Hepatocyte (in vitro differentiated cells): ENCODE data around the gene EIF4E1B.

Experiments
- EZH2 ChIP-seq: fragments of 200-600 bp; sonication (generic); IDR thresholded peaks from 2 replicates; pipeline ENCODE4 v1.6.1; 2016; ENCODE audit warnings: antibody characterized with exemption, mild to moderate bottlenecking, borderline replicate concordance
- EZH2phosphoT487 ChIP-seq: fragments of 200-600 bp; sonication (generic); IDR thresholded peaks from one replicate; pipeline ENCODE4 v1.6.1; 2018; ENCODE audit warnings: antibody characterized with exemption, mild to moderate bottlenecking, low read depth, moderate library complexity; ENCODE audit not compliant: unreplicated experiment, severe bottlenecking
- TF ChIP-seq, protein P1 (sequence below): fragments of 200-600 bp; sonication (generic); IDR thresholded peaks from 2 replicates; pipeline ENCODE4 v1.5.1; 2016; ENCODE audit warnings: antibody characterized with exemption, mild to moderate bottlenecking; ENCODE audit not compliant: poor library complexity

GRCh38 chr5:176674799-176675198 is 44.3 kb downstream of the EIF4E1B start:
- TF ChIP-seq, protein P1, sequence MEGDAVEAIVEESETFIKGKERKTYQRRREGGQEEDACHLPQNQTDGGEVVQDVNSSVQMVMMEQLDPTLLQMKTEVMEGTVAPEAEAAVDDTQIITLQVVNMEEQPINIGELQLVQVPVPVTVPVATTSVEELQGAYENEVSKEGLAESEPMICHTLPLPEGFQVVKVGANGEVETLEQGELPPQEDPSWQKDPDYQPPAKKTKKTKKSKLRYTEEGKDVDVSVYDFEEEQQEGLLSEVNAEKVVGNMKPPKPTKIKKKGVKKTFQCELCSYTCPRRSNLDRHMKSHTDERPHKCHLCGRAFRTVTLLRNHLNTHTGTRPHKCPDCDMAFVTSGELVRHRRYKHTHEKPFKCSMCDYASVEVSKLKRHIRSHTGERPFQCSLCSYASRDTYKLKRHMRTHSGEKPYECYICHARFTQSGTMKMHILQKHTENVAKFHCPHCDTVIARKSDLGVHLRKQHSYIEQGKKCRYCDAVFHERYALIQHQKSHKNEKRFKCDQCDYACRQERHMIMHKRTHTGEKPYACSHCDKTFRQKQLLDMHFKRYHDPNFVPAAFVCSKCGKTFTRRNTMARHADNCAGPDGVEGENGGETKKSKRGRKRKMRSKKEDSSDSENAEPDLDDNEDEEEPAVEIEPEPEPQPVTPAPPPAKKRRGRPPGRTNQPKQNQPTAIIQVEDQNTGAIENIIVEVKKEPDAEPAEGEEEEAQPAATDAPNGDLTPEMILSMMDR, result no peak
- TF ChIP-seq EZH2 (no peak), EZH2phosphoT487 (no peak)
